Loucy (cell line): ENCODE results near the gene ZDHHC18.

Experiments used
- CTCF ChIP-seq: fragments of 200-600 bp; sonication (generic); conservative IDR thresholded peaks from 2 replicates; pipeline ENCODE4 v1.5.1; 2014; ENCODE audit warnings: mild to moderate bottlenecking, antibody characterized with exemption, low read length
- EZH2phosphoT487 ChIP-seq: fragments of 200-600 bp; IDR thresholded peaks from 2 replicates; pipeline ENCODE4 v1.6.1; 2018; ENCODE audit warnings: antibody characterized with exemption, mild to moderate bottlenecking, moderate library complexity, borderline replicate concordance

DNA sequence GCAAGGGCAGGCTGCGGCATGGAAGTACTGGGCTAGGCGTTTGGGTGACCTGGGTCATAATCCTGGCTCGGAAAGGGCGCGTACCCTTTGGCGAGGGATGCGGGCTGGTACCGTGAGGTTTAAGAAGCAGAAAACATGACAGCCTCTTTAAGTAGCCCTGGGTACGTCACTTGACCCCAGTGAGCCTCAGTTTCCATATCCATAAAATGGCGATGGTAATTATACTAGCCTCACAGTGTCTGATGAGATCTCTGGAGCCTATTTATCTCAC lies 38.0 kb upstream of the ZDHHC18 start:
- TF ChIP-seq CTCF: no peak
- TF ChIP-seq EZH2phosphoT487: no peak
